Esophagus squamous epithelium (tissue), 4 donors: ENCODE data around the gene NMD3.

Experiments used
- CTCF ChIP-seq, 6 experiments: fragments of 450-650 bp in 4 of 6; fragments of 200-600 bp in 2 of 6; sonication (generic) in 2 of 6; IDR thresholded peaks; one replicate each; pipeline ENCODE4 v1.5.1; 2016 to 2019; ENCODE audit warnings: antibody characterized with exemption in 6 of 6, mild to moderate bottlenecking in 4 of 6, moderate library complexity in 4 of 6
- POLR2A ChIP-seq, 4 donors: fragments of 450-650 bp; IDR thresholded peaks; one replicate each; pipeline ENCODE4 v1.6.1; 2017; ENCODE audit warnings: antibody characterized with exemption in 4 of 4, mild to moderate bottlenecking in 4 of 4, moderate library complexity in 3 of 4

GRCh38 chr3:161231861-161232260, 10.8 kb downstream of the NMD3 start:
- TF ChIP-seq CTCF (IDR thresholded peaks at IDR 0.05) (no peak), POLR2A (IDR thresholded peaks at IDR 0.05) (no peak)
